GM18873 (cell line): ENCODE measurements around the gene AK2.
"Not testable (repeated sequence)": the region's sequence is repeated elsewhere in the genome, so short reads cannot be mapped to it uniquely, and the experiment has no call there.

ENCODE experiments used
- ATAC-seq: cut with Tn5 transposase; IDR thresholded peaks from one replicate; pipeline ENCODE4 v1.9.1; 2021; ENCODE audit warnings: mild to moderate bottlenecking, moderate library complexity, moderate number of reproducible peaks; ENCODE audit not compliant: unreplicated experiment, low FRiP score

The AK2 gene

GRCh38 chr1:33003657-33004056, 33.0 kb downstream of the AK2 start:
- no peak for ATAC-seq

- no peak for ATAC-seq
These were observed 34.7 kb downstream of the AK2 start for GRCh38 chr1:33002006-33002405.

GRCh38 chr1:33001282-33001681, 35.4 kb downstream of the AK2 start:
- no peak for ATAC-seq

GRCh38 chr1:33000427-33001026, 36.2 kb downstream of the AK2 start:
- ATAC-seq, result no peak

- ATAC-seq, result no peak
These were observed 37.7 kb downstream of the AK2 start for GRCh38 chr1:32998997-32999396.

GRCh38 chr1:32998064-32998463, 38.6 kb downstream of the AK2 start:
- no peak for ATAC-seq

- ATAC-seq, result no peak
These were observed 39.2 kb downstream of the AK2 start for GRCh38 chr1:32997381-32997891.

GRCh38 chr1:32993324-32993636, 43.4 kb downstream of the AK2 start:
- ATAC-seq, result not testable (repeated sequence)

- peak; percentile 80 for ATAC-seq
These were observed 44.0 kb downstream of the AK2 start for GRCh38 chr1:32992489-32993323.

GRCh38 chr1:32991819-32992488, 44.7 kb downstream of the AK2 start:
- ATAC-seq, result no peak

GRCh38 chr1:32991386-32991785, 45.3 kb downstream of the AK2 start:
- no peak for ATAC-seq

- no peak for ATAC-seq
These were observed 45.8 kb downstream of the AK2 start for GRCh38 chr1:32990887-32991286.

- ATAC-seq, result no peak
These were observed 47.3 kb downstream of the AK2 start for GRCh38 chr1:32989160-32990050.

GRCh38 chr1:32988665-32989064, 48.0 kb downstream of the AK2 start:
- no peak for ATAC-seq

GRCh38 chr1:32985226-32985625, 51.5 kb downstream of the AK2 start:
- ATAC-seq, result no peak

GRCh38 chr1:32984455-32985171, 52.1 kb downstream of the AK2 start:
- ATAC-seq, result no peak

GRCh38 chr1:32984090-32984454, 52.6 kb downstream of the AK2 start:
- no peak for ATAC-seq

GRCh38 chr1:32983020-32983419, 53.7 kb downstream of the AK2 start:
- no peak for ATAC-seq

- peak; percentile 80 for ATAC-seq
These were observed 55.4 kb downstream of the AK2 start for GRCh38 chr1:32981003-32981901.
